Common myeloid progenitor, CD34-positive (primary cell): Measurements from ENCODE around the gene PELI3.
A peak's percentile ranks its signal among the peaks of the same experiment; 100 is the strongest.

Experiments used
- CTCF ChIA-PET: fragments of 350-600 bp; sonication (Branson Sonifier 250); formaldehyde crosslinking; loops from one replicate; lab custom pipeline; 2021; ENCODE audit warnings: antibody characterized with exemption; lab: Charles Lee
- POLR2A ChIA-PET: fragments of 350-600 bp; sonication (Branson Sonifier 250); formaldehyde crosslinking; loops from one replicate; lab custom pipeline; 2021; ENCODE audit warnings: antibody characterized with exemption; lab: Charles Lee
- DNase-seq, 3 donors: peaks; one replicate each; pipeline versions ENCODE4 v3.0.0 to v3.0.0-alpha.2; 2013
- H3K27ac ChIP-seq, 2 experiments: 1 replicate in 1 of 2; 2 replicates in 1 of 2; pipeline ENCODE4 v1.7.0; 2013; ENCODE audit warnings: inconsistent platforms in 2 of 2, low read length in 2 of 2, mild to moderate bottlenecking in 2 of 2, low read depth in 1 of 2, moderate library complexity in 1 of 2; ENCODE audit not compliant: severe bottlenecking in 2 of 2, insufficient read depth in 1 of 2, poor library complexity in 1 of 2
- H3K27me3 ChIP-seq, 5 experiments: replicated peaks in 2 of 5; 1 replicate in 3 of 5; 2 replicates in 2 of 5; pipeline versions ENCODE4 v1.6.1 to v1.7.0; 2013; ENCODE audit warnings: low read length in 4 of 5, mild to moderate bottlenecking in 2 of 5, moderate library complexity in 2 of 5, inconsistent platforms in 1 of 5; ENCODE audit not compliant: insufficient read depth in 5 of 5, control insufficient read depth in 4 of 5
- H3K36me3 ChIP-seq, 4 experiments: 1 replicate in 2 of 4; 2 replicates in 2 of 4; pipeline versions ENCODE4 v1.6.1 to v1.7.0; 2013; ENCODE audit warnings: low read length in 3 of 4, control low read depth in 1 of 4, mild to moderate bottlenecking in 1 of 4; ENCODE audit not compliant: control insufficient read depth in 4 of 4, insufficient read depth in 4 of 4
- H3K4me1 ChIP-seq, 4 experiments: 1 replicate in 3 of 4; 2 replicates in 1 of 4; pipeline versions ENCODE4 v1.6.1 to v1.7.1; 2013; ENCODE audit warnings: low read length in 3 of 4, mild to moderate bottlenecking in 3 of 4, control low read depth in 1 of 4, inconsistent platforms in 1 of 4, moderate library complexity in 1 of 4; ENCODE audit not compliant: control insufficient read depth in 4 of 4, insufficient read depth in 4 of 4; ENCODE audit errors: control extremely low read depth in 1 of 4
- H3K4me3 ChIP-seq, 7 experiments: 1 replicate in 4 of 7; 2 replicates in 3 of 7; pipeline versions ENCODE4 v1.5.1 to v1.7.0; 2013; ENCODE audit warnings: mild to moderate bottlenecking in 7 of 7, low read length in 6 of 7, moderate library complexity in 6 of 7, inconsistent platforms in 2 of 7, low read depth in 2 of 7, control low read depth in 1 of 7; ENCODE audit not compliant: insufficient read depth in 4 of 7, control insufficient read depth in 1 of 7; ENCODE audit errors: extremely low read depth in 1 of 7
- H3K9me3 ChIP-seq, 5 experiments: 1 replicate in 4 of 5; 2 replicates in 1 of 5; pipeline versions ENCODE4 v1.6.1 to v1.7.1; 2013; ENCODE audit warnings: low read length in 4 of 5, mild to moderate bottlenecking in 2 of 5, inconsistent platforms in 1 of 5, low read depth in 1 of 5, moderate library complexity in 1 of 5; ENCODE audit not compliant: control insufficient read depth in 4 of 5, insufficient read depth in 2 of 5; ENCODE audit errors: control extremely low read depth in 1 of 5
- WGBS: methylation state at CpG from one replicate; pipeline ENCODE4 v1.1.5; 2013; ENCODE audit not compliant: insufficient coverage; 5-methylcytosine and 5-hydroxymethylcytosine counted together

Gene PELI3

GRCh38 chr11:66510271-66510989, 43.7 kb downstream of the PELI3 start, which contains the start of gene BBS1:
BBS1 (plus strand) TSS chr11:66510635; CDS start chr11:66510660, 25 bp downstream.
- peaks cover 4 to 17% (median 11%) of the 10 kb centered on the region in 4 experiments for H3K4me1 ChIP-seq
- DNase-seq = peak; percentile 73 to 78 (median 78)
- peak within 1 kb of the TSS; percentile 85 to 100 (median 90) for H3K4me3 ChIP-seq
- no peaks in the 10 kb centered on the region for H3K27me3 ChIP-seq
- POLR2A ChIA-PET = interaction anchor here (0.7 kb wide), 2 partner anchors 41 to 238 kb away, joined by 3 read pairs; no protein-coding TSS in a partner anchor
- WGBS = 1% methylated on average over 31 of the region's 31 CpGs
- H3K9me3 ChIP-seq = no peaks in the 10 kb centered on the region
- CTCF ChIA-PET = interaction anchor here (1.4 kb wide), 1 partner anchor 19 kb away, joined by 4 read pairs; no protein-coding TSS in a partner anchor
- peak within 1 kb of the TSS; percentile 50 to 76 for H3K27ac ChIP-seq
- peaks cover 6 to 27% (median 19%) of the 10 kb centered on the region in 4 experiments for H3K36me3 ChIP-seq

GRCh38 chr11:66510990-66511339, 44.3 kb downstream of the PELI3 start:
- Histone ChIP-seq H3K27me3 (no peaks in the 10 kb centered on the region), H3K9me3 (no peaks in the 10 kb centered on the region), H3K4me1 (peaks cover 4 to 17% (median 11%) of the 10 kb centered on the region in 4 experiments), H3K36me3 (peaks cover 6 to 31% (median 20%) of the 10 kb centered on the region in 4 experiments), H3K4me3 (peak overlapping the region; percentile 85 to 100 (median 90)), H3K27ac (peak overlapping the region; percentile 50 to 76)
- no CpG with 5 or more reads among the region's 5 CpGs for WGBS
- POLR2A ChIA-PET = interaction anchor here (0.7 kb wide), 1 partner anchor 237 kb away, joined by 3 read pairs; no protein-coding TSS in a partner anchor
- no peak for DNase-seq
- CTCF ChIA-PET = interaction anchor here (1.4 kb wide), 1 partner anchor 19 kb away, joined by 4 read pairs; no protein-coding TSS in a partner anchor

- ChIA-PET CTCF (no interaction called here), POLR2A (no interaction called here)
- no peaks in the 10 kb centered on the region for H3K4me1 ChIP-seq
- no peak overlapping the region for H3K4me3 ChIP-seq
- H3K36me3 ChIP-seq = peaks cover 2 to 69% (median 35%) of the 10 kb centered on the region in 4 experiments
- 100% methylated on average over 9 of the region's 11 CpGs for WGBS
- H3K27me3 ChIP-seq = no peaks in the 10 kb centered on the region
- no peak overlapping the region for H3K27ac ChIP-seq
- no peak for DNase-seq
- no peaks in the 10 kb centered on the region for H3K9me3 ChIP-seq
Measured at GRCh38 chr11:66523611-66524010, 56.9 kb downstream of the PELI3 start.

GRCh38 chr11:66524304-66525040, 57.8 kb downstream of the PELI3 start:
- ChIA-PET POLR2A (no interaction called here), CTCF (interaction anchor here (0.6 kb wide), 1 partner anchor 23 kb away, joined by 3 read pairs; no protein-coding TSS in a partner anchor)
- WGBS = 100% methylated on average over 4 of the region's 10 CpGs
- Histone ChIP-seq H3K36me3 (peaks cover 2 to 65% (median 36%) of the 10 kb centered on the region in 4 experiments), H3K27ac (no peak overlapping the region), H3K4me3 (no peak overlapping the region), H3K9me3 (no peaks in the 10 kb centered on the region), H3K4me1 (no peaks in the 10 kb centered on the region), H3K27me3 (no peaks in the 10 kb centered on the region)
- DNase-seq = no peak
